Mesodermal cell (in vitro differentiated cells): ENCODE results near the gene ITIH2.
"Not testable (repeated sequence)": the region's sequence is repeated elsewhere in the genome, so short reads cannot be mapped to it uniquely, and the experiment has no call there.

Source experiments
- H3K27ac ChIP-seq: 2 replicates; pipeline ENCODE4 v1.7.0; 2013; ENCODE audit warnings: mild to moderate bottlenecking, low read depth, low read length, moderate library complexity; ENCODE audit not compliant: severe bottlenecking
- H3K36me3 ChIP-seq: 2 replicates; pipeline ENCODE4 v1.7.1; 2013; ENCODE audit warnings: mild to moderate bottlenecking, low read length, moderate library complexity; ENCODE audit not compliant: control insufficient read depth, insufficient read depth
- H3K4me1 ChIP-seq: one replicate; pipeline ENCODE4 v1.7.1; 2013; ENCODE audit warnings: mild to moderate bottlenecking, low read length; ENCODE audit not compliant: insufficient read depth, control insufficient read depth, poor library complexity, severe bottlenecking
- H3K4me3 ChIP-seq: 2 replicates; pipeline ENCODE4 v1.7.0; 2013; ENCODE audit warnings: low read length, control low read depth, mild to moderate bottlenecking; ENCODE audit not compliant: insufficient read depth, poor library complexity, severe bottlenecking; ENCODE audit errors: extremely low read depth
- H3K9me3 ChIP-seq: 2 replicates; pipeline ENCODE4 v1.7.1; 2013; ENCODE audit warnings: mild to moderate bottlenecking, low read length, moderate library complexity; ENCODE audit not compliant: control insufficient read depth
- WGBS, 2 experiments: methylation state at CpG; one replicate each; pipeline ENCODE4 v1.1.5; 2013; ENCODE audit warnings: missing lambda C conversion rate in 2 of 2; ENCODE audit not compliant: insufficient coverage in 2 of 2; 5-methylcytosine and 5-hydroxymethylcytosine counted together

The ITIH2 gene

DNA sequence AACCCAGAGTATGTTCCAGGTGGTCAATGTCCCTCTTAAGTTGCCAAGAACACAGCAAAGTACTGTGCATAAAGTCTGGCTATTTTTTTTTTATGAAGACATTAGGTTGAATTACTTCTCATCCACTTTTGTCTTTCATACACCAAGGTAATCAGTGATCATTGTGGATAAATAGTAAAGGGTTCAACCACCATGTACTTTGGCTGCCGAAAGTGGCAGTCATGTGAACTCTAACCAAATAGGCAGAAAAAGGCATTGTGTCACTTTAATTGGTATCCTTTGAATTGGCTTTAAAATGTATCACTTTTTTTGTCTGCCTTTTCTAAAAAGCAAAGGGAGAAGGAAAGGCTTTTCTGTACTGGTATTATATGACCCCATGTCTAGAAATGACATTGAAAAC, 7.3 kb downstream of the ITIH2 start:
- Histone ChIP-seq H3K27ac (no peak overlapping the region), H3K4me1 (no peaks in the 10 kb centered on the region), H3K4me3 (no peak overlapping the region), H3K9me3 (no peaks in the 10 kb centered on the region), H3K36me3 (no peaks in the 10 kb centered on the region)
- 83 to 89% methylated on average over 1 of the region's 1 CpG for WGBS, 2 experiments

DNA sequence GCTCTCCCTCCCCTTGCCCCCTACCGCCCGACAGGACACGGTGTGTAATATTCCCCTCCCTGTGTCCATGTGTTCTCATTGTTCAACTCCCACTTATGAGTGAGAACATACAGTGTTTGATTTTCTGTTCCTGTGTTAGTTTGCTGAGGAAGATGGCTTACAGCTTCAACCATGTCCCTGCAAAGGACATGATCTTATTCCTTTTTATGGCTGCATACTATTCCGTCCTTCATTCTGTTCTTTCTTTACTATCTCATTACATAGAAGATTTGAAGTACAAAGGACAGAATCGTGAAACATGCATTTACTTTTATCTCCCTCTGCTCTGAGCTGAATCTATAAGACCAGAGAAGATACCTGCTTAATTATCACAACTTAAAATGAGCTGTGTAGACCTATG, 8.0 kb downstream of the ITIH2 start:
- not testable (repeated sequence) for H3K36me3 ChIP-seq, H3K4me3 ChIP-seq, H3K9me3 ChIP-seq, H3K4me1 ChIP-seq, H3K27ac ChIP-seq
- 68 to 100% methylated on average over 1 to 2 of the region's 5 CpGs for WGBS, 2 experiments

DNA sequence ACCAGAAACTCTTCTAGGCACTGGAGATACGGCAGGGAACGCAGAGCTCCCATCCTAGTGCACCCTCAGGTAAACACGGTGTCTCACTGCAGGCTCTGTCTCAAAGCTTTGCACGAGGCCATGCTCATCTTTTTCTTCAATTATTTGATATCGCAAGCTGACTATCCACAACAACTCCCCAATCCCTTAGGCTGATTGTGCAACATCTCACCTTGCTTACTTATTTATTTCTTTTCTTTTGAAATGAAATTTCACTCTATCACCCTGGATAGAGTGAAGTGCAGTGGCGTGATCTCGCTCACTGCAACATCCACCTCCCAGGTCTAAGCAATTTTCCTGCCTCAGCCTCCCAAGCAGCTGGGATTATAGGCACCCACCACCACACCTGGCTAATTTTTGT, 12.4 kb downstream of the ITIH2 start:
- WGBS, 2 experiments = 82 to 90% methylated on average over 4 to 7 of the region's 7 CpGs
- H3K4me3 ChIP-seq = no peak overlapping the region
- H3K4me1 ChIP-seq = no peaks in the 10 kb centered on the region

GRCh38 chr10:7717767-7718166, 14.7 kb downstream of the ITIH2 start:
- H3K36me3 ChIP-seq = no peaks in the 10 kb centered on the region
- H3K4me3 ChIP-seq = no peak overlapping the region
- no peak overlapping the region for H3K27ac ChIP-seq
- no peaks in the 10 kb centered on the region for H3K9me3 ChIP-seq
- WGBS, 2 experiments = 93 to 94% methylated on average over 3 of the region's 5 CpGs
- H3K4me1 ChIP-seq = no peaks in the 10 kb centered on the region

More for the DNA sequence above, 12.4 kb downstream of the ITIH2 start:
- Histone ChIP-seq H3K9me3 (no peaks in the 10 kb centered on the region), H3K27ac (no peak overlapping the region), H3K36me3 (no peaks in the 10 kb centered on the region)

DNA sequence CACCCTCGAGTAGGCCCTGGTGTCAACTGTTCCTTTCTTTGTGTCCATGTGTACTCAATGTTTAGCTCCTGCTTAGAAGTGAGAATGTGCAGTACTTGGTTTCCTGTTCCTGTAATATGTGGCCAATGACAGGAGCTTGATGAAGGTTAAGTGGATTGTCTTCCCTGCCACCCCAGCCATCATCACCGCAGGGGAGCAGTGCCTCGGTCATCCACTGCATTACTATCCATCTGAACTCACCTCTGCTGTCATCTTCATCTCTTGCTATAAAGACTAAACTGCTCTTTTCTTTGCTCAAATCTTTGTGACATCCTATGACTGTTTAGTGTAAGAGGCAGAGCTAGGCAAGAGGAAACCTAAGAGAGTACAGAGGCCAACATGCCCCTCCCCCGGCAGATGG, 15.6 kb downstream of the ITIH2 start:
- Histone ChIP-seq H3K4me1 (no peaks in the 10 kb centered on the region), H3K27ac (no peak overlapping the region), H3K9me3 (no peaks in the 10 kb centered on the region), H3K36me3 (no peaks in the 10 kb centered on the region), H3K4me3 (no peak overlapping the region)
- WGBS, 2 experiments = 87 to 91% methylated on average over 1 to 3 of the region's 4 CpGs

DNA sequence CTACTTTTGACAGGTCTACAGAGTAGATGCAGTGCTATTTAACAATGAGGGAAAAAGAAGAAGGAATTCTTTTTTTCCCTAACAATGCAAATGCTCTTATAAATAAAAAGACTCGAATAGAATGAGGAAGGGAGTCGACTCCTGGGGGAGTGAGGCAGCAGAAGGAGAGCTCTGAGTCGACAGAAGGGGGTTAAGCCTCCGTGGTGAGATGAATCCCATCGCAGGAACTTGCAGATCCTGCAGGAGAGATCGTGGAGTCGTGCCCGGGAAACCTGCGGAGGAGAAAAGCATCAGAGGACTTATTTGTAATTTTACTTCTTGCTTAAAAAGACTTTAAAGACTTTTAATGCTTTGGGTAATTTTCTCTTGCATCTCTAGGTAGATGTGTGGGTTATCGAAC, 17.4 kb downstream of the ITIH2 start:
- Histone ChIP-seq H3K4me3 (no peak overlapping the region), H3K9me3 (no peaks in the 10 kb centered on the region), H3K27ac (no peak overlapping the region), H3K4me1 (no peaks in the 10 kb centered on the region), H3K36me3 (no peaks in the 10 kb centered on the region)
- WGBS, 2 experiments = 70 to 82% methylated on average over 6 to 8 of the region's 10 CpGs

- Histone ChIP-seq H3K9me3 (no peaks in the 10 kb centered on the region), H3K4me3 (no peak overlapping the region), H3K4me1 (no peaks in the 10 kb centered on the region), H3K36me3 (no peaks in the 10 kb centered on the region), H3K27ac (no peak overlapping the region)
- WGBS, 2 experiments = 93 to 96% methylated on average over 13 to 15 of the region's 18 CpGs
These were observed 19.9 kb downstream of the ITIH2 start for GRCh38 chr10:7722927-7723529.

- H3K36me3 ChIP-seq = no peaks in the 10 kb centered on the region
- WGBS, 2 experiments = 81 to 87% methylated on average over 8 to 10 of the region's 13 CpGs
These were observed 31.7 kb downstream of the ITIH2 start for GRCh38 chr10:7734821-7735220.

GRCh38 chr10:7738536-7739407, 35.7 kb downstream of the ITIH2 start:
- H3K4me1 ChIP-seq = no peaks in the 10 kb centered on the region
- no peaks in the 10 kb centered on the region for H3K9me3 ChIP-seq
- no peak overlapping the region for H3K4me3 ChIP-seq
- H3K36me3 ChIP-seq = no peaks in the 10 kb centered on the region
- 82% methylated on average over 17 to 19 of the region's 20 CpGs for WGBS, 2 experiments
- no peak overlapping the region for H3K27ac ChIP-seq

More at GRCh38 chr10:7734821-7735220, 31.7 kb downstream of the ITIH2 start:
- Histone ChIP-seq H3K27ac (no peak overlapping the region), H3K4me1 (no peaks in the 10 kb centered on the region), H3K4me3 (no peak overlapping the region), H3K9me3 (no peaks in the 10 kb centered on the region)

- Histone ChIP-seq H3K36me3 (no peaks in the 10 kb centered on the region), H3K27ac (no peak overlapping the region), H3K4me1 (no peaks in the 10 kb centered on the region), H3K9me3 (no peaks in the 10 kb centered on the region), H3K4me3 (no peak overlapping the region)
- 92 to 100% methylated on average over 1 to 2 of the region's 8 CpGs for WGBS, 2 experiments
These were observed 41.2 kb downstream of the ITIH2 start for GRCh38 chr10:7744307-7744706.

DNA sequence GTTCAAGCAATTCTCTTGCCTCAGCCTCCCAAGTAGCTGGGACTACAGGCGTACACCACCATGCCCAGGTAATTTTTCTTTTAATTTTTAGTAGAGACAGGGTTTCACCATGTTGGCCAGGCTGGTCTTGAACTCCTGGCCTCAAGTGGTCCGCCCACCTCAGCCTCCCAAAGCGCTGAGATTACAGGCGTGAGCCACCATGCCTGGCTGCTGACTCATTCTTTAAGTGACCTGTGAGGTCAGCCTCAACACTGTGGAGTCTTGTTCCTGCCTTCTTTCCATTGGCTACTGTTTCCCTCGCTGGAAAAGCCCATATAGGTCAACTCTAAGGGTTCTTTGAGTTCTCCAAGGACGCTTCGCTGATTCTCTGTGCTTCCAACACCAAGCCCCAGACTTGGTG, 45.5 kb downstream of the ITIH2 start:
- H3K9me3 ChIP-seq, H3K4me3 ChIP-seq, H3K27ac ChIP-seq, H3K4me1 ChIP-seq: not testable (repeated sequence)
- WGBS, 2 experiments = 91 to 94% methylated on average over 6 to 7 of the region's 7 CpGs
- H3K36me3 ChIP-seq = peaks cover 31% of the 10 kb centered on the region
